G401.6 (cell line): ENCODE measurements around the gene FBXO45.
"Not testable (repeated sequence)": the region's sequence is repeated elsewhere in the genome, so short reads cannot be mapped to it uniquely, and the experiment has no call there.

Experiments used
- FAIRE-seq: peaks from 2 replicates; lab custom pipeline; 2012; peaks lifted over from hg19 to GRCh38; lab: Jason Lieb, UNC

The FBXO45 gene

DNA sequence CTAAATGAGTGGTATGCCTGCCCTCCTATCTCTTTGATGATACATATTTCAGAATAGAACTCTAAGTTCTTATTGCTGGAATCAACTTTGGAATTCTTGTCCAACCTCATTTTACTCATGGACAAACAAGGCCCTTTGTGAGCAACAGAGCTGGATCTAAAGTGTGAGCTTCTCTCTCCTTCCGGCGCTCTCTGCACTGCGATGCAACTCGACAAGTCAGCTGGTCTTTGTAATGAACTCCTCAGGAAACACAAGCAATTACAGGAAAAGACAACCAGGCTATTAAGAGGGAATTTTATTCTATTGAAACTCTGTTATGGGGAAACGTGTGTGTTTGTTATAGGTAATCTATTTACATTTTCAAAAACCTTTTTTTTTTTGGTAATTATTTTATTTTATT lies 50.8 kb downstream of the FBXO45 start:
- FAIRE-seq, result peak; percentile 52

DNA sequence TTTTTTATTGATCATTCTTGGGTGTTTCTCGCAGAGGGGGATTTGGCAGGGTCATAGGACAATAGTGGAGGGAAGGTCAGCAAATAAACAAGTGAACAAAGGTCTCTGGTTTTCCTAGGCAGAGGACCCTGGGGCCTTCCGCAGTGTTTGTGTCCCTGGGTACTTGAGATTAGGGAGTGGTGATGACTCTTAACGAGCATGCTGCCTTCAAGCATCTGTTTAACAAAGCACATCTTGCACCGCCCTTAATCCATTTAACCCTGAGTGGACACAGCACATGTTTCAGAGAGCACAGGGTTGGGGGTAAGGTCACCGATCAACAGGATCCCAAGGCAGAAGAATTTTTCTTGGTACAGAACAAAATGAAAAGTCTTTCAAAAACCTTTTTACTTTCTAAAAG lies 51.2 kb downstream of the FBXO45 start:
- FAIRE-seq, result not testable (repeated sequence)

DNA sequence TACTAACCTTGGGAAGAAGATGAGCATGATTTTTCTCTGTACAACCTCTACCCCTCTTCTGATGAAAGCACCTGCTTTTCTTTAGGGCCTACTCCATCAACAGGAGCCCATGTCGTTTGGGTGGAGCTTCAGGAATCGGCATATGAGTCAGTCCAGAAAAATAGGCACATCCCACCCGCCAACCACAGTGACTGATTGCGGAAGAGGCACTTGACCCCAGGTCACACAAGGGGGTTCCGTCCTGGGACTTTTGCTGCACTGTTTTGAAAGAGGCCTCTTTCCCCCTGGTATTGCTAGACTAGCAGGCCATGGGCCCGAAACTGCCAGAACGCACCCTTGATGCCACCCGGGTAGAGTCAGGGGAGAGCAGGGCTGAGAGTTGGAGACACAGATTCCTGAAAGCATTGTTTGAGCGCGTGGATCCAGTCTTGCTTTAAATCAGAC lies 51.7 kb downstream of the FBXO45 start:
- peak; percentile 77 for FAIRE-seq

DNA sequence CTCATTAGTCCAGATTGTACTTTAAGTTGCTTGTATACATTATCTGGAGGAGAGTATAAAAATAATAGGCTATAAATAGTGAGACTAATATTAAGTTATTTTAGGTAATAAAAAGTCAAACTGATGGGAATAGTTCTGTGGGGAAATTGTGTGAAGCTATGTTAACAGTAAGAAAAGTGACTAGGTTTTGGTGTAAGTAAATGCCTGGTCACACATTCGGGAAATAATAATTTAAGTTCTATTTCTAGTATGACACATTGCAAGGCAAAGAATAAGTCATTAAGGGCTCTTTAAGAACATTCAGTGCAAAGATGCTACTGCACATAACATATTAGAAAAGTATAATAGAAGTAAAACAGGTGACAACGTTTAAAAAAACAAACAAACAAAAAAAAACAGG lies 52.2 kb downstream of the FBXO45 start:
- no peak for FAIRE-seq

DNA sequence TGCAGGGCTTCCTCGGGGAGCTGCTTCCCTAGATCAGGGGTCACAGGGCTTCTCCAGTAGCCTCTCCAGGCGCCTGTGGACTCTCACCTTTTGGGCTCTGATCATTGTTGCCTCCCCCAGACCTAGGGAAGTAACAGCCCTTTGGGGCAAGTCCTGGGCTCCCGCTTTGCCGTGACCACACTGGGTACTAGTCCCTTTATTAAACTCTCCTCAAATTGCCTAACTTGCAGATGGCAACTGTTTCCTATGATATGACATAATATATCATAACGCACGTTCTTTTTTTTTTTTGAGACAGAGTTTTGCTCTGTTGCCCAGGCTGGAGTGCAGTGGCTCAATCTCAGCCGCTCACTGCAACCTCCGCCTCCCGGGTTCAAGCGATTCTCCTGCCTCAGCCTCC lies 53.2 kb downstream of the FBXO45 start:
- no peak for FAIRE-seq

DNA sequence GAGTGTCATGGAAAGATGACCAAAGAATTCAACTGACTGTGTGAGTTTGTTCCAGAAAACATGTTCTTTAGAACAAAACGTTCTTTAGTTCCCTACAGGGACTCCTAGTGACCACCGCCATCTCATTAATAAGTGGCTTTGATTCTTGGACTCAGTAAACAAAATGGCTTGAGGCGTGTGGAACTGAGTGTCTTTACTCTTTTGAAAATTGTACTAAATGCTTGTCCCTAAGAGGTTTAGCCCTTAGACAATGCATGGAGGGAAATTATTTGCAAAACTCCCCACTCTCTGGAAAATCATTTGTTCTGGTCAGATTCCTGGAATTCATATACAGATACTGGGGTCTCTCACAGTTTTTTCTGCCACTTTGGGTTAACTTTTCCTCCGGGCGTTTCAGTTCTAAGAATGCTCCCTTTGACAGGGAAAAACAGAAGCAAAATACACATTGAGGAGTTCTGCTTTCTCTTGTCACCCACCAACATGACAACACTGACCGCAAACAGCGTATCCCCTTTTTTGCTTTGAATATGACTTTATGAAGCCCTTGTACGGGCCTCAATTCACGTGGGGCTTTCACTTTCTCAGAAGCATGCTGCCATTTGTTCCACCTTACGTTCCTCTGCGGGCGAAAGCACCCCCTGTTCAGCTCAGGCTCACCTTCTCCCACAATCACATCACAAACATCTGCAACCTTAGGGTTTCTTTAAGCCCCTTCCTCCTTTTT lies 55.8 kb downstream of the FBXO45 start:
- no peak for FAIRE-seq

DNA sequence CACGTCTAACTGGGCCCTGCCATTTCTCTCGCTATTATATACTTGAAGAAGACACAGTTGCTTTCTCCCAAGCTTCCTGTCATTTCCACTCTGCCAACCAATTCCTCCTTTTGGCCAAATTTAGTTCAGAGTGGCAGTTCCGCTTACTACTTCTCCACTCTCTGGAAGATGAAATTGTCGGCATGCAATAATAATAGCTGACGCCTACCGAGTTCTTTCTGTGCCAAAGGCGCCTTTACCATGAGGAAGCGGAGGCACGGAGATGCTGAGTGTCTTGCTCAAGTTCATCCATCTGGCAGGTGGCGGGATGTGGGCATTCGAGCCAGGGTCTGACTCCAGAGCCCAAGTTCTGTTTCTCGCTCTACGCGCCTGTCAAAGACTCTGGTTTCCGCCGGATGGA lies 56.4 kb downstream of the FBXO45 start:
- FAIRE-seq, result no peak

DNA sequence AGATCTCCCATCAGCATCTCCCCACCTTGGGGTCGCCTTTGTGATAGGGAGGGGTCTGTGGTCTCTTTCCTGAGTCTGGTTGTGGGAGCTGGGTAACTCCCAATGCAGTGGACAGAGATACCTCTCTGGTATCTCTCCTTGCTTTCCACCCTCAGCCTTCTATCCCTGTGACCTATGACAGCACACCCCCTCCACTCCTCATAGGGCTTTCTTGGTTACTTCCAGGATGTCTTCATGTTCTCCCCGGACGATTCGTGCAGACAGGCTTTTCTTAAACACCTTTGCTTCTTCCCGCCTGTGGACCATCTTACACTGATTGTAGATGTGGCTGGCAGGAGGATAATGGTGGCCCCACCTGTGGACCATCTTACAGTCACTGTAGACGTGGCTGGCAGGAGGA lies 56.9 kb downstream of the FBXO45 start:
- no peak for FAIRE-seq

DNA sequence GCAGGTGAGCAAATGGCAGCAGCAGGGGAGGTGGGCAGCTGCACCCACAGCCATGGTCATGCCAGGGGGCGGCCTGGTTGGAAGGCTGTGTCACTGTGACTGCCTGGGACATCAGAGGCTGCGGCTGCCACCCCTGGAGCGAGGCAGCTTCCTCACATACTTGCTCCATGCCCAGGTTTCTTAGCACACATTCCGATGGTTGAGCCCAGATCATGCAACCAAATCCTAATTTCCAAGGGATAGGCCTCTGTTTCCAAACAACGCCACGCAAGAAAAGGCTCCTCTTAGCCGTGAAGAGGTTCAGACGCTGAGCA lies 59.4 kb downstream of the FBXO45 start:
- FAIRE-seq, result no peak

DNA sequence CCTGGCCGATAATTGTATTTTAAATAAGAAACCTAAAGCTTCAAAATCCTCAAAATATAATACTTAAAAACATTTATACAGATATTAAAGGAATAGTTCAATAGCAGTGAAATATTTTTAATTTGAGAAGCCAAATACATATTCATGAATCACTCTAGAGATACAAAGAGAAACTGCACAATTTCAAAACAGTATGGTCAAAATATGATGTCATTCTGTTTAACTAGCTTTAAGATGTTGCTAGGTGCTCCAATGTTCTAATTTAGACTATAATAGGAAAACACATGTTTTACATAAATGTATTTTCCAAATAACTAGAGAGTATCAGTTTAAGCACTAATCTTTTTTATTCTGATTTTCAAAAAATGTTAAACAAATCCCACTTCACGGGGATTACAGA lies 60.8 kb downstream of the FBXO45 start:
- no peak for FAIRE-seq

DNA sequence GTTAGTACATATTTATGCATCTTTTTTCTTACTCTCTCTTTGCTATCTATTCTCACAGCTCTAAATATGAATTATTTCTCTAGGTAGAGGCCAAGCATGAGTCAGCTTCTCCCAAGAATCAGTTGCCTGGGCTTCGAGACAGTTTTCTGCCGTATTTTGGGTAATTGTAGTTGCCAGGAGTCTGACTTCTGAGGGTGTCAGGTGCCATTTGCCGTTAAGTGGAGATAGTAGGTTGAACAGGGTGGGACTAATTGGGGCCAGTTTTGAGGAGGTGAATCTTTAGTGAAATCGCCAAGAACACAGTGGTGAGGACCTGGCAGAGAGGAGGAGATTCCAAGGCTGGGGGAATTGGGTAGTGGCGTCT lies 63.2 kb downstream of the FBXO45 start:
- FAIRE-seq, result no peak

DNA sequence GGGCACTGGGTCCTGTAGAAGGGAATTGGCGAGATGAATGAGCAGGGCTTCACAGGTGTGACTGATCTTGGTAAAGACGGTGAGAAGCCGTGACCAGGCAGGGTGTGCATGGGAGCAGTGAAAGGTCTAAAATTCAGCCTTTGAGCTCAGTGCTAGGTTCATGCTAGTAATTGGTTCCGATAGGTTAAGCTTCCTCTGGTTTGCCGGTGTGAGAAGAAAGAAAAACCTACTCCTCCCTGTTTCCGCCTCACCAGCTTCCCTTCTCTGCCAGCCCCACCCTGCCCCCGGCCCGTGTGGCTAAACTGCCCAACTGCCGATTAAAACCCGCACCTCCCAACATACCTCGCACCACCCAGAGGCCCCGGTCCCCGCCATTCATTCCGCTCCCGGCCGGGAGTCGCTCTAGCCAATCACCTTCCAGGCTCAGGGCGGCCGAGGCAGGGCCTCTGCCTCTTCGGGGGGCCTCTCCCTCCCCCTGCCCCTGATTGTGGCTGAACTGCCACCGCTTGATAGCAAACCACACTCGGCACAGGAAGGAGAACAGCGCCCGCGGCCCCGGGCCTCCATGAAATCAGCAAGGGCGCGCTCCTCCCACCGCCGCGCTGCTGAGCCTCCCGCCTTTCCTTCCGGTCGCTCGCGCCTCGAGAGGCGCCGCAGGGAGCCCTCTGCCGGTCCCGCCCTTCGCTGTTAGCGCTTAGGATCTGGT lies 63.7 kb downstream of the FBXO45 start:
- FAIRE-seq, result peak; percentile 97

DNA sequence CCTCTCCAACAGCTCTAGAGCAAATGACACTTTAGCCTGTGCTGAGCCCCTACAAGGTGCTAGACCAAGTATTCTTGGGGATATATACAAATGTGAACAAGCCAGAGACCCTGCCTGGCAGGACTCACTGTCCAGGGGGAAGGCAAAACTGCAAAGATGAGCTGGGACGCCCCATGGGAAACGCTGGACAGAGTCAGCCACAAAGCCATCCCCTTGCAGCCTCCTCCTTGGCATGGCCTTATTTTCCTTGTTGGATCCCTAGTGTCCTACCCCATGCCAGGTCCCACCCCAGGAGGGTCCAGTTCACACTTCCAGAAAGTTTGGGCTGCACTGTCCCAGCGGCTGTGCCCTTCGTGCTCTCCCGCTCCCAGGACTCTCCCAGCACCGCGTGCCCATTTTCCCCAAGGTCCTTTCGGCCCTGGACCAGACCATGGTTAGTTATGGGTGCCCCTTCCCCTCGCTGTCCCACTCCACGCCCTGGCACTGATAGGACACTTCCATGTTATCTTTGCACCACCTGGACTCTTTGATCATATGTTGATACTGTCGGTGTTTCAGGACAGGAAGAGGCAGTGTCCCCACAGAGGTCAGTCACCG lies 65.2 kb downstream of the FBXO45 start:
- no peak for FAIRE-seq

DNA sequence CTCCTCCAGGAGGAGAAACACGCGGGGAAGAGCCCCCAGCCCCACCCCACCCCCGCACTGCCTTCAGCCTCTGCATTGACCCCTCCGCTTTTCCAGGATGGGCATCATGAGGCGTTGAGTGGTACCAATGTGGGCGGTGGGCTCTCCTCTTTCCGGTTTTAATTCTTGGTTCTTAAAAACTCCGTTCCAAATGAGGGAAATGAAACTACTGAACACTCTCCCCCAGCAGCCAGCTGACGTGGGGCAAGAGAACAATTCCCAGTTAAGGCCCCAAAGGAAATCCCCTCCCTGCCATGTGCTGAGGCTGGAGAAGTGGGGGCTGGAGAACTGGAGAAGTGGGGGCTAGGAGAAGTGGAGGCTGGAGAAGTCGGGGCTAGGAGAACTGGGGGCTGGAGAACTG lies 65.8 kb downstream of the FBXO45 start:
- FAIRE-seq, result no peak

DNA sequence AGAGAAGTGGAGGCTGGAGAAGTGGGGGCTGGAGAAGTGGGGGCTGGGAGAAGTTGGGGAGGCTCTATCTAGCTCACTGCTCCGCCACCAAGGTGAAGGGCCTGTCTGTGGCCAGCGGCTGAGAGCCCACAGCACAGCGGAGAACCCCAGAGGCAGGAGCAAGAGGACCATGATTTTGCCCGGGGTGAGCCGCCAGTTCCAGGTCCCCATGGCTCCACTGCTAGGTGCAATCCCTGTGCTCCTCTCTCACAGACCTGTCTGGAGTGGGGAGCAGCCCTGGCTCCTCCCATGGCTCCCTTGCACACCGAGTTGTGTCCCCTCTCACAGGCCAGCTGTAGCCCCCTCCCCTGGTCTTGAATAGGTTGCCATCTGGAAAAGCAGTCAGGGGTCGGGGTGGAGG lies 66.4 kb downstream of the FBXO45 start:
- no peak for FAIRE-seq

DNA sequence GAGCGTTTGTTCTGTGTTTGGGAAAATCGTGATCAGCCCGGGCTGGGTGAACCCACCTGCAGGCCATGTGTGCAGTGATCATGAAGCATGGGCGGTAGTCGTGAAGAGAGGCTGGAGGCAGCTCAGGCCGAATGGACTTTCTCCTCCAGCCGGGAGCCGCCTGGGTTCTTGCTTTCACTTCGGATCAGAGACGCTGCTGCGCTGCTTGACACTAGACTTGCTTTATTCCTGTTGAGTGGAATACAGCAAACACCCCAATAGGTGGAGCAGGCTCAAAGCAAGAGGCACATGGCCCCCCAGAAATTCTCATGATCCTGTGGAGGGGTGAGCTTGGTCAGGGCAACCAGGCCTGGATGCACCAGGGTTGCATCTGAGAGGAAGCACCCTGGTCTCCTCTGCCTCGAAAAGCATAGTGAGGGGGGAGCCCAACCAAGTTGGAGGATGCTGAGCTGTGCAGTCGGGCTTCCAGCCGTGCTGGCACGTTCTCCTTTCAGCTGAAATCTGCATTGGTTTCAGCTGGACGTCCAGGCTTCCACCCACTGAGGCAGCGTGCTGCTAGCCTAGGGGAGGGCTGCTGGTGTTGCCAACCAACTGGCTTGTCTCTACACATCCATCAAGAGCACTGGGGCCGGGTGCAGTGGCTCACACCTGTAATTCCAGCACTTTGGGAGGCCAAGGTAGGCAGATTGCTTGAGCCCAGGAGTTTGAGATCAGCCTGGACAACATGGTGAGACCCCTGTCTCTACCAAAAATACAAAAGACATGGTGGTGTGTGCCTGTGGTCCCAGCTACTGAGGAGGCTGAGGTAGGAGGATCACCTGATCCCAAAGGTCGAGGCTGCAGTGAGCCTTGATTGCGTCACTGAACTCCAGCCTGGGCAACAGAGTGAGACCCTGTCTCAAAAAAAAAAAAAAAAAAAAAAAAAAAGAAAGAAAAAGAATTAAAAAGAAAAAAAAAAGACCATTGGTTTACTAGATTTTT lies 68.2 kb downstream of the FBXO45 start:
- no peak for FAIRE-seq

DNA sequence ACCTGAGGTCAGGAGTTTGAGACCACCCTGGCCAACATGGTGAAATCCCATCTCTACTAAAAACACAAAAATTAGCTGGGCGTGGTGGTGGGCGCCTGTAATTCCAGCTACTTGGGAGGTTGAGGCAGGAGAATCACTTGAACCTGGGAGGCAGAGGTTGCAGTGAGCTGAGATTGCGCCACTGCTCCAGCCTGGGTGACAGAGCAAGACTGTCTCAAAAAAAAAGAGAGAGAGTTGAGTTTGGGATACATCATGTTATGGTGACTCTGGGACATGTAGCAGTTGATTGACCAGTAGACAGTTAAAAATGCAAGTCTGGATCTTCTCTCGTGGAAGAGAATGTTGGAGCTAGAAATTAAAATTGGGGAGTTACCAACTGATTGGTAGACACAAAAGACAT lies 69.5 kb downstream of the FBXO45 start:
- FAIRE-seq, result not testable (repeated sequence)
